Testis (tissue), 3 donors: ENCODE measurements around the gene TTC29. TPM values are rescaled to one million over a fixed set of nuclear protein-coding genes. Genes with fewer than 3 reads are reported as not detected.
A peak's percentile ranks its signal among the peaks of the same experiment; 100 is the strongest.

ENCODE experiments used
- DNase-seq: peaks from one replicate; pipeline ENCODE4 v3.0.0-alpha.2; 2019
- H3K27ac ChIP-seq, 2 donors: fragments of 200-600 bp; sonication (generic); one replicate each; pipeline ENCODE4 v1.5.1; 2019
- H3K27me3 ChIP-seq: fragments of 200-600 bp; sonication (generic); one replicate; pipeline ENCODE4 v1.5.1; 2019
- H3K36me3 ChIP-seq: fragments of 200-600 bp; sonication (generic); one replicate; pipeline ENCODE4 v1.5.1; 2017; ENCODE audit warnings: low read depth; ENCODE audit errors: missing control alignments
- H3K4me1 ChIP-seq: fragments of 200-600 bp; sonication (generic); one replicate; pipeline ENCODE4 v1.5.1; 2019
- H3K4me3 ChIP-seq, 2 donors: fragments of 200-600 bp; sonication (generic); one replicate each; pipeline ENCODE4 v1.5.1; 2017 to 2019
- H3K9me3 ChIP-seq: fragments of 200-600 bp; sonication (generic); one replicate; pipeline ENCODE4 v1.5.1; 2017
- CTCF ChIP-seq, 3 experiments: fragments of 450-650 bp in 2 of 3; fragments of 200-600 bp in 1 of 3; sonication (generic) in 1 of 3; IDR thresholded peaks; one replicate each; pipeline ENCODE4 v1.5.1; 2016 to 2019; ENCODE audit warnings: antibody characterized with exemption in 3 of 3, mild to moderate bottlenecking in 2 of 3, moderate library complexity in 1 of 3
- POLR2A ChIP-seq: fragments of 450-650 bp; IDR thresholded peaks from one replicate; pipeline ENCODE4 v1.6.1; 2017; ENCODE audit warnings: antibody characterized with exemption, mild to moderate bottlenecking, moderate library complexity
- WGBS, 2 donors: methylation state at CpG; one replicate each; pipeline ENCODE4 v1.1.5; 2018; 5-methylcytosine and 5-hydroxymethylcytosine counted together
- intact Hi-C: fragments of 100-400 bp; cut with DNase I; formaldehyde crosslinking; loops from one replicate; pipeline ENCODE4 v1.15.1; 2023; ENCODE audit warnings: low total_unique reads
- polyA plus RNA-seq: library from polyadenylated mRNA; stranded (reverse); fragments of 350-450 nt; fragmentation: Illumina TruSeq; extraction: RNeasy Lipid Tissue Mini Kit (QIAGEN cat#74804); gene quantifications from one replicate; pipeline ENCODE4 v1.2.3, GENCODE V29; 2014; ENCODE audit warnings: low read depth, low replicate concordance; ENCODE audit not compliant: insufficient read depth
- total RNA-seq, 2 donors: library from RNA; depleted of rRNA; stranded (reverse); fragments of >200 nt; gene quantifications; one replicate each; pipeline ENCODE4 v1.2.3, GENCODE V29; 2016

Gene TTC29
- total and polyA plus RNA-seq, 3 donors from 2014 or later, result 27.4 to 165 (median 68.0) TPM

DNA sequence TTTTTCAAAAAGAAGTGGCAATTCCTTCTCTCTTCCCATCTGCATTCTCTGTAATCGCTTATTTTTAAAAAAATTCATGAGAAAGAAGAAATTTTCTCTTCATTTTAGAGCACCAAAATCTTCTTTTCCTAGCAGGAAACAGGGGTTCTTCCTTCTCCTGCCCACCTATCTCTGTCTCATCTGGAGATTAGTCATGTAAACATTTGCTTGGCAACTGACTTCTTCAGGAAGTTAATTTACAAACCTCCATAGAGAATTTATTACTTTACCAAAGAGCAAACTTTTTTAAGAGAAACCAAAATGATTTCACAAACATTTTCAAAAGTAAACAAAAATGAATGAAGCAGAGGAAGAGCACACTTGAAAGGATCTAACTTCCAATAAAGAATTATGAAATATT, 13.5 kb downstream of the TTC29 start:
- Histone ChIP-seq H3K4me3 (no peak overlapping the region), H3K27ac (no peak overlapping the region), H3K27me3 (no peaks in the 10 kb centered on the region), H3K4me1 (no peaks in the 10 kb centered on the region), H3K9me3 (no peaks in the 10 kb centered on the region), H3K36me3 (no peaks in the 10 kb centered on the region)
- DNase-seq, result no peak
- TF ChIP-seq POLR2A (no peak), CTCF (IDR thresholded peaks at IDR 0.05) (no peak)
- WGBS, 2 donors, result 74 to 76% methylated on average over 1 of the region's 1 CpG
- intact Hi-C loops, result no loop called here

DNA sequence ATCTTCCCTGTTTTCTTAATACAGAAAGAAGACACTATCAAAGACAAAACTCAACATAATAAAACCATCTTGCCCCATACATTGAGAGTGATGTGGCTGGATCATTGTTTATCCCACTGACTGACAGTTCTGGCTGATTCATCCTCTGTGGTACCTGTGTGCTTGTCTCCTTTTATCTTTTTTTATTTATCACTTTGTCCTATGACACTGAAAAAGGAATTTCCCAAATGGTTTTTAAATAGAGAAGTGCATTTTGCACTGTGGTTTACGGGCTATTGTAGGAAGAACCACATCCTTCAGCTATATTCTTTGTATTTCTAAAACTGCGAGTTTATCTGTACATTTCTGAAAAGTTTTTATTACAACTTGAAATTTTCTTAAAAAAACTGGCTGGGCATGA, 15.0 kb downstream of the TTC29 start:
- no peak for DNase-seq
- no peaks in the 10 kb centered on the region for H3K36me3 ChIP-seq
- no peaks in the 10 kb centered on the region for H3K4me1 ChIP-seq
- no peaks in the 10 kb centered on the region for H3K9me3 ChIP-seq
- intact Hi-C loops, result no loop called here
- no peak for TF ChIP-seq POLR2A
- TF ChIP-seq CTCF (IDR thresholded peaks at IDR 0.05), result no peak
- H3K27ac ChIP-seq, result no peak overlapping the region
- no peaks in the 10 kb centered on the region for H3K27me3 ChIP-seq
- no peak overlapping the region for H3K4me3 ChIP-seq
- WGBS, 2 donors, result 87 to 88% methylated on average over 2 of the region's 2 CpGs

DNA sequence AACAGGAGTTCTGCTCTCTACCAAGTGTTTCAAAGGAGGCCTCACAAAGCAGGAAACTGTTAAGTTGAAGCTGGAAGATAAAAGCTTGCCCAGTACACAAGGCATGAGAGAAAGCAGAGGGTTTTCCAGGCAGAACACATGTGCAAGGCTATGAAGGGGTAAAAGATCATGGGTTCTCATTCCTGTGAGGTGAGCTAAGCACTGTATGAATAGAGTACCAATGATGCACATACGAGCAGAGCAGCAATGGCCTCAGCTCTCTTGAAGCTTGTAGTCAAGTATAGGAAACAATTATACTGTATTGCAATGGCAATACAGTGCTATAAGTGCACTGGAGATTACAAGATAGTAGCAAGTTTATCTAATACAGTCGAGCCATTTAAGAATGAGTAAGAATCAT, 18.0 kb downstream of the TTC29 start:
- Histone ChIP-seq H3K27me3 (no peaks in the 10 kb centered on the region), H3K36me3 (no peaks in the 10 kb centered on the region), H3K27ac (no peak overlapping the region), H3K4me3 (no peak overlapping the region), H3K4me1 (no peaks in the 10 kb centered on the region), H3K9me3 (no peaks in the 10 kb centered on the region)
- no peak for DNase-seq
- TF ChIP-seq CTCF (IDR thresholded peaks at IDR 0.05), result no peak
- no peak for TF ChIP-seq POLR2A
- intact Hi-C loops, result no loop called here
- 53 to 76% methylated on average over 2 of the region's 2 CpGs for WGBS, 2 donors

GRCh38 chr4:146916479-146917076, 29.1 kb downstream of the TTC29 start:
- no peaks in the 10 kb centered on the region for H3K9me3 ChIP-seq
- no peak overlapping the region for H3K27ac ChIP-seq
- no peaks in the 10 kb centered on the region for H3K27me3 ChIP-seq
- intact Hi-C loops, result no loop called here
- TF ChIP-seq CTCF (IDR thresholded peaks at IDR 0.05) (peak in 2 of 3 experiments; percentile 54 to 62), POLR2A (no peak)
- H3K4me1 ChIP-seq, result no peaks in the 10 kb centered on the region
- H3K36me3 ChIP-seq, result no peaks in the 10 kb centered on the region
- no peak overlapping the region for H3K4me3 ChIP-seq
- DNase-seq, result peak; percentile 28

DNA sequence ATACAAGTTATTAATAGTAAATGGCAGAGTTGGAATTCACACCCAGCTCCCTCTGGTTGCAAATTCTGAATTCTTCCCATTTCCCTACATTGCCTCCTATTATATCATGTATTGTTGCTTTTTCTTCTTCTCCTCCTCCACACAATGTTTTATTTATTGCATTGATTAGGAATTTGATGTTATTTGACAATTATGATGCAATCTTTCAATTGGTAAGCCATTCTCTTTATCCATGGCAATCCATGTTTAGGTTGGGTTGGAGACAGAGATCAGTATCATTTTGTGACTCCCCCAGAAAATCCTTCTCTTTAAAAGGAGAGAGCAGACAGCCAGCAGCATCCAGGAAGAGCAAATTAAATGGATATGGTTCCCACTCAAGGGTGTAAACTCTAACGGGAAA, 30.5 kb downstream of the TTC29 start:
- intact Hi-C loops, result no loop called here
- Histone ChIP-seq H3K4me1 (no peaks in the 10 kb centered on the region), H3K27ac (no peak overlapping the region), H3K27me3 (no peaks in the 10 kb centered on the region), H3K9me3 (no peaks in the 10 kb centered on the region), H3K36me3 (no peaks in the 10 kb centered on the region), H3K4me3 (no peak overlapping the region)
- TF ChIP-seq POLR2A (no peak), CTCF (IDR thresholded peaks at IDR 0.05) (no peak)
- DNase-seq, result no peak
- 39 to 54% methylated on average over 1 of the region's 1 CpG for whole genome bisulfite sequencing, 2 donors
